GM12878 (cell line): ENCODE measurements around the gene SLC16A10. TPM values are rescaled to one million over a fixed set of nuclear protein-coding genes. Genes with fewer than 3 reads are reported as not detected.
A peak's percentile ranks its signal among the peaks of the same experiment; 100 is the strongest.

ENCODE experiments used
- EGR1 ChIP-seq, 2 experiments: IDR thresholded peaks; 1 replicate in 1 of 2; 2 replicates in 1 of 2; pipeline ENCODE4 v1.6.1; 2011 to 2012; ENCODE audit warnings: low read depth in 2 of 2, low read length in 2 of 2, borderline replicate concordance in 1 of 2, mild to moderate bottlenecking in 1 of 2, moderate library complexity in 1 of 2
- IKZF1 ChIP-seq: fragments of 450-650 bp; conservative IDR thresholded peaks from 2 replicates; pipeline ENCODE4 v1.6.1; 2017; ENCODE audit warnings: antibody characterized with exemption, mild to moderate bottlenecking
- IKZF2 ChIP-seq, 2 experiments: fragments of 450-650 bp; IDR thresholded peaks; 2 replicates each; pipeline ENCODE4 v1.6.1; 2017; ENCODE audit warnings: mild to moderate bottlenecking in 2 of 2, moderate library complexity in 2 of 2
- MTA2 ChIP-seq: fragments of 450-650 bp; IDR thresholded peaks from 2 replicates; pipeline ENCODE4 v1.6.1; 2016; ENCODE audit warnings: low read depth, mild to moderate bottlenecking, moderate library complexity
- NR2C1 ChIP-seq: fragments of 450-650 bp; IDR thresholded peaks from 2 replicates; pipeline ENCODE4 v1.6.1; 2017; ENCODE audit warnings: antibody characterized with exemption, mild to moderate bottlenecking, moderate library complexity
- NR2F1 ChIP-seq: fragments of 450-650 bp; conservative IDR thresholded peaks from 2 replicates; pipeline ENCODE4 v1.6.1; 2017; ENCODE audit warnings: mild to moderate bottlenecking
- PKNOX1 ChIP-seq: fragments of 450-650 bp; IDR thresholded peaks from 2 replicates; pipeline ENCODE4 v1.6.1; 2016; ENCODE audit warnings: mild to moderate bottlenecking
- RCOR1 ChIP-seq: conservative IDR thresholded peaks from 2 replicates; pipeline ENCODE4 v1.6.1; 2012; ENCODE audit warnings: low read depth, low read length, improper control_type of control experiment
- RUNX3 ChIP-seq: IDR thresholded peaks from 2 replicates; pipeline ENCODE4 v1.6.1; 2012; ENCODE audit warnings: low read length, inconsistent platforms
- polyA plus RNA-seq, 11 experiments: library from polyadenylated mRNA; depleted of rRNA in 4 of 11; unstranded in 6 of 11; stranded (reverse) in 5 of 11; fragments of >200 nt; fragmentation: Nextera tagmentation in 4 of 11; fragmentation: Illumina TruSeq in 1 of 11; extraction: Ambion mirVana in 4 of 11; extraction: Trizol in 1 of 11; gene quantifications; 1 replicate in 1 of 11; 2 replicates in 10 of 11; pipeline versions ENCODE4 v1.2.1 to v1.2.3, GENCODE V29; 2011 to 2016; ENCODE audit warnings: inconsistent platforms in 2 of 11, missing spikeins in 2 of 11, low read depth in 1 of 11
- total RNA-seq, 4 experiments: library from RNA; depleted of rRNA in 3 of 4; stranded (reverse); fragments of >200 nt in 3 of 4; fragmentation: Illumina TruSeq in 1 of 4; extraction: Trizol in 1 of 4; gene quantifications; 2 replicates each; pipeline versions ENCODE4 v1.2.1 to v1.2.3, GENCODE V29; 2013 to 2021
- TF ChIP-seq, protein P1 (sequence below): IDR thresholded peaks from 2 replicates; pipeline ENCODE4 v1.6.1; 2012; ENCODE audit warnings: improper control_type of control experiment, low read depth, low read length; ENCODE audit not compliant: insufficient replicate concordance
- TF ChIP-seq, protein P2 (sequence below): IDR thresholded peaks from 2 replicates; pipeline ENCODE4 v1.6.1; 2011; ENCODE audit warnings: mild to moderate bottlenecking, low read depth, low read length, moderate library complexity; ENCODE audit not compliant: insufficient replicate concordance
- TF ChIP-seq, protein P3 (sequence below): fragments of 450-650 bp; IDR thresholded peaks from 2 replicates; pipeline ENCODE4 v1.6.1; 2017; ENCODE audit warnings: mild to moderate bottlenecking, low read depth, inconsistent platforms; ENCODE audit not compliant: poor library complexity, severe bottlenecking

Gene SLC16A10
- total and polyA plus RNA-seq, 10 of the 15 experiments (the other 5 are each of a cell fraction or from before 2014, with no cell fraction given) = 2.3 to 19.0 (median 8.0) TPM

DNA sequence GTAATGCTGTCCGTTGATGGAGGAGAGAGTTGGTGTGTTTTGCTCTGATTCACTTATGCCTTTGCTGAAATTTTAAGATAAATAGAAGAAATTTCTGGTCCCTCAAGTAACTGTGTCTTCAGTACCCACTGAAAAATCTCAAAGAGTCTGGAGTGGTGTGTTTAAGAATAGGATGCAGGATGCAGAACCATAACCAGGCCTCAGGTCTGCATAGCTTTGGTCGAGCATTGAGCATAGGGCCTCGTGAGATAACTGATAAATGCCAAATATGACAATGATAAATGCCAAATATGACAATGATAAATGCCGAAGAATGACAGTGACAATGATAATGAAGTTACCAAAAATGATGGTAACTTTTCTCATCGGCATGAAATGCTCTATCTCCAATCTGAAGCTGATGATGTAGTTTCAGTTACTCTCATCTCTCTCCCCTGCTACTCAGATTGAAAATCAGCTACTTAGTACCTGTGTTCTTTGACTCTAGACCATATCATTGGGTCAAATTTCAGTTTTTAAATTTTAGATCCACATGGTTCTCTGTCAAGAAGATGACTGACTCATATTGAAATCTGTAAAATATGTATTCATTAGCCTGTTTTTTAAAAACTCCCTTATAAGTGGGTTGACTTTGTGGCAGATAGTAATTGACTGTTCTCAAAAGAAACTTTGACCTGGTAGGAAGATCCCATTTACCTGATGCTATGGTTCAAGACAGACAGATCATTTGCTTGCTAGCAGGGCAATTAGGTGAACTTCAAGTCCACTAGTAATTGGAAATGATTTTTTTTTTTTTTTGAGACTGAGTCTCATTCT is 96.6 kb downstream of the SLC16A10 start (continued):
- TF ChIP-seq, protein P1, sequence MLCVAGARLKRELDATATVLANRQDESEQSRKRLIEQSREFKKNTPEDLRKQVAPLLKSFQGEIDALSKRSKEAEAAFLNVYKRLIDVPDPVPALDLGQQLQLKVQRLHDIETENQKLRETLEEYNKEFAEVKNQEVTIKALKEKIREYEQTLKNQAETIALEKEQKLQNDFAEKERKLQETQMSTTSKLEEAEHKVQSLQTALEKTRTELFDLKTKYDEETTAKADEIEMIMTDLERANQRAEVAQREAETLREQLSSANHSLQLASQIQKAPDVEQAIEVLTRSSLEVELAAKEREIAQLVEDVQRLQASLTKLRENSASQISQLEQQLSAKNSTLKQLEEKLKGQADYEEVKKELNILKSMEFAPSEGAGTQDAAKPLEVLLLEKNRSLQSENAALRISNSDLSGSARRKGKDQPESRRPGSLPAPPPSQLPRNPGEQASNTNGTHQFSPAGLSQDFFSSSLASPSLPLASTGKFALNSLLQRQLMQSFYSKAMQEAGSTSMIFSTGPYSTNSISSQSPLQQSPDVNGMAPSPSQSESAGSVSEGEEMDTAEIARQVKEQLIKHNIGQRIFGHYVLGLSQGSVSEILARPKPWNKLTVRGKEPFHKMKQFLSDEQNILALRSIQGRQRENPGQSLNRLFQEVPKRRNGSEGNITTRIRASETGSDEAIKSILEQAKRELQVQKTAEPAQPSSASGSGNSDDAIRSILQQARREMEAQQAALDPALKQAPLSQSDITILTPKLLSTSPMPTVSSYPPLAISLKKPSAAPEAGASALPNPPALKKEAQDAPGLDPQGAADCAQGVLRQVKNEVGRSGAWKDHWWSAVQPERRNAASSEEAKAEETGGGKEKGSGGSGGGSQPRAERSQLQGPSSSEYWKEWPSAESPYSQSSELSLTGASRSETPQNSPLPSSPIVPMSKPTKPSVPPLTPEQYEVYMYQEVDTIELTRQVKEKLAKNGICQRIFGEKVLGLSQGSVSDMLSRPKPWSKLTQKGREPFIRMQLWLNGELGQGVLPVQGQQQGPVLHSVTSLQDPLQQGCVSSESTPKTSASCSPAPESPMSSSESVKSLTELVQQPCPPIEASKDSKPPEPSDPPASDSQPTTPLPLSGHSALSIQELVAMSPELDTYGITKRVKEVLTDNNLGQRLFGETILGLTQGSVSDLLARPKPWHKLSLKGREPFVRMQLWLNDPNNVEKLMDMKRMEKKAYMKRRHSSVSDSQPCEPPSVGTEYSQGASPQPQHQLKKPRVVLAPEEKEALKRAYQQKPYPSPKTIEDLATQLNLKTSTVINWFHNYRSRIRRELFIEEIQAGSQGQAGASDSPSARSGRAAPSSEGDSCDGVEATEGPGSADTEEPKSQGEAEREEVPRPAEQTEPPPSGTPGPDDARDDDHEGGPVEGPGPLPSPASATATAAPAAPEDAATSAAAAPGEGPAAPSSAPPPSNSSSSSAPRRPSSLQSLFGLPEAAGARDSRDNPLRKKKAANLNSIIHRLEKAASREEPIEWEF = no peak
- no peak for TF ChIP-seq IKZF1
- 0 out of 2 replicates have a peak, but pooled peaks have one; percentile 7 for TF ChIP-seq RUNX3
- TF ChIP-seq, protein P2, sequence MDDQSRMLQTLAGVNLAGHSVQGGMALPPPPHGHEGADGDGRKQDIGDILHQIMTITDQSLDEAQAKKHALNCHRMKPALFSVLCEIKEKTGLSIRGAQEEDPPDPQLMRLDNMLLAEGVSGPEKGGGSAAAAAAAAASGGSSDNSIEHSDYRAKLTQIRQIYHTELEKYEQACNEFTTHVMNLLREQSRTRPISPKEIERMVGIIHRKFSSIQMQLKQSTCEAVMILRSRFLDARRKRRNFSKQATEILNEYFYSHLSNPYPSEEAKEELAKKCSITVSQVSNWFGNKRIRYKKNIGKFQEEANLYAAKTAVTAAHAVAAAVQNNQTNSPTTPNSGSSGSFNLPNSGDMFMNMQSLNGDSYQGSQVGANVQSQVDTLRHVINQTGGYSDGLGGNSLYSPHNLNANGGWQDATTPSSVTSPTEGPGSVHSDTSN = peak; percentile 9
- TF ChIP-seq NR2C1 = no peak
- TF ChIP-seq MTA2 = peak; percentile 86
- no peak for TF ChIP-seq RCOR1
- peak; percentile 63 for TF ChIP-seq PKNOX1
- TF ChIP-seq IKZF2 (IDR thresholded peaks at IDR 0.05) = peak in 1 of 2 experiments; percentile 11; a peak in 1 of 4 replicates
- TF ChIP-seq, protein P3, sequence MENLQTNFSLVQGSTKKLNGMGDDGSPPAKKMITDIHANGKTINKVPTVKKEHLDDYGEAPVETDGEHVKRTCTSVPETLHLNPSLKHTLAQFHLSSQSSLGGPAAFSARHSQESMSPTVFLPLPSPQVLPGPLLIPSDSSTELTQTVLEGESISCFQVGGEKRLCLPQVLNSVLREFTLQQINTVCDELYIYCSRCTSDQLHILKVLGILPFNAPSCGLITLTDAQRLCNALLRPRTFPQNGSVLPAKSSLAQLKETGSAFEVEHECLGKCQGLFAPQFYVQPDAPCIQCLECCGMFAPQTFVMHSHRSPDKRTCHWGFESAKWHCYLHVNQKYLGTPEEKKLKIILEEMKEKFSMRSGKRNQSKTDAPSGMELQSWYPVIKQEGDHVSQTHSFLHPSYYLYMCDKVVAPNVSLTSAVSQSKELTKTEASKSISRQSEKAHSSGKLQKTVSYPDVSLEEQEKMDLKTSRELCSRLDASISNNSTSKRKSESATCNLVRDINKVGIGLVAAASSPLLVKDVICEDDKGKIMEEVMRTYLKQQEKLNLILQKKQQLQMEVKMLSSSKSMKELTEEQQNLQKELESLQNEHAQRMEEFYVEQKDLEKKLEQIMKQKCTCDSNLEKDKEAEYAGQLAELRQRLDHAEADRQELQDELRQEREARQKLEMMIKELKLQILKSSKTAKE = peak; percentile 25
- no peak for TF ChIP-seq EGR1 (IDR thresholded peaks at IDR 0.05; ENCODE audit: borderline replicate concordance in 1 of 2, low read depth in 2 of 2, low read length in 2 of 2)
- TF ChIP-seq NR2F1 = peak; percentile 62; the same call in 1 of the 2 replicates
- TF ChIP-seq, all 136 proteins: peak for 11
